CD4-positive, alpha-beta T cell treated with Interleukin-10 for 1 hour (primary cell): ENCODE results near the gene CTNNA2.

Experiments used
- DNase-seq: peaks from one replicate; pipeline ENCODE4 v3.0.0-alpha.2; 2020

Gene CTNNA2

GRCh38 chr2:79714283-79714682 lies 201.4 kb downstream of the CTNNA2 start:
- no peak for DNase-seq

- no peak for DNase-seq
These were observed 202.5 kb downstream of the CTNNA2 start for GRCh38 chr2:79715338-79715737.

- no peak for DNase-seq
These were observed 203.4 kb downstream of the CTNNA2 start for GRCh38 chr2:79716266-79716665.

- no peak for DNase-seq
These were observed 204.6 kb downstream of the CTNNA2 start for GRCh38 chr2:79717364-79718007.

- DNase-seq: no peak
These were observed 208.2 kb downstream of the CTNNA2 start for GRCh38 chr2:79721061-79721460.

- DNase-seq: no peak
These were observed 209.1 kb downstream of the CTNNA2 start for GRCh38 chr2:79721966-79722365.

- DNase-seq: no peak
These were observed 211.0 kb downstream of the CTNNA2 start for GRCh38 chr2:79723830-79724229.

- no peak for DNase-seq
These were observed 216.7 kb downstream of the CTNNA2 start for GRCh38 chr2:79729532-79729931.

GRCh38 chr2:79734518-79734917 lies 221.7 kb downstream of the CTNNA2 start:
- DNase-seq: no peak

GRCh38 chr2:79740879-79741443 lies 228.1 kb downstream of the CTNNA2 start:
- no peak for DNase-seq

GRCh38 chr2:79750321-79750720 lies 237.5 kb downstream of the CTNNA2 start:
- DNase-seq: no peak

- no peak for DNase-seq
These were observed 244.7 kb downstream of the CTNNA2 start for GRCh38 chr2:79757526-79757925.

- no peak for DNase-seq
These were observed 245.2 kb downstream of the CTNNA2 start for GRCh38 chr2:79758042-79758441.

- DNase-seq: no peak
These were observed 246.0 kb downstream of the CTNNA2 start for GRCh38 chr2:79758749-79759282.

GRCh38 chr2:79770926-79771325 lies 258.1 kb downstream of the CTNNA2 start:
- DNase-seq: no peak

GRCh38 chr2:79771493-79771892 lies 258.6 kb downstream of the CTNNA2 start:
- no peak for DNase-seq

GRCh38 chr2:79774016-79774415 lies 261.2 kb downstream of the CTNNA2 start:
- DNase-seq: no peak

- DNase-seq: no peak
These were observed 263.6 kb downstream of the CTNNA2 start for GRCh38 chr2:79776461-79776860.

GRCh38 chr2:79780781-79781180 lies 267.9 kb downstream of the CTNNA2 start:
- DNase-seq: no peak

GRCh38 chr2:79782576-79783452 lies 270.0 kb downstream of the CTNNA2 start:
- no peak for DNase-seq

- no peak for DNase-seq
These were observed 276.3 kb downstream of the CTNNA2 start for GRCh38 chr2:79788952-79789651.

GRCh38 chr2:79789811-79790210 lies 277.0 kb downstream of the CTNNA2 start:
- DNase-seq: no peak

- DNase-seq: no peak
These were observed 279.2 kb downstream of the CTNNA2 start for GRCh38 chr2:79792090-79792489.
